Measurements from ENCODE around the gene SOCS3. TPM values are rescaled to one million over a fixed set of nuclear protein-coding genes. Genes with fewer than 3 reads are reported as not detected.

Gene SOCS3
- total RNA-seq, 1 donor from 2014 or later = 3.1 TPM

DNA sequence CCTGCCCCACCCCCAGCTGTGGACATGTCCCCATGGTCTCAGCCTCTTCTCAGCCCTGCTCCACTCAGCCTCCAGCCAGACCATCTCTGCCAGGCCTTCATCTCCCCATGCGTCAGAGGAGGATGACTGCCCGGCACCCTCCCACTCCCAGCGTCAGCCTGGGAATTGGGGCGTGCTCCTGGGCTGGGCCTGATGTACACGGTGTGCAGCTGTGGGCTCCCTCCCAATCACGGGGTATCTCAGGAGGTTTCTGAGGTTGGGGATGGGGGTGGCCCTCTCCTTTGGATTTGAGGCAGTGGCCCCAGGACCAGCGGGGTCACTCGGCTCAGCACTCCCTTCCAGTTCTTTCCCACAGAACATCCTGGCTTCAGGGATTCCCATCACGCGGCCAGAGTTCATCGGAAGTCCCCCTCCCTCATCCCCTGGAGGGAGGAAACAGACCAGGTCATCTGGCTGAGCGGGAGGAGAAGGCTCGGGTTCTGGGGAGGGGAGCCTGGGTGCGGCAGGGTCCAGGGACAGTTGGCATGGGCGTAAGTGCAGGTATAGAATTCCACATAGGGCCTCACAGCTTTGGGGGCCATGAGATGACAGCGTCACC lies 36.9 kb downstream of the SOCS3 start:
- Mint-ChIP-seq H3K9me3 (ENCODE audit: unreplicated experiment) (peaks cover 2% of the 10 kb centered on the region), H3K4me3 (ENCODE audit: unreplicated experiment) (no peak overlapping the region), H3K27ac (ENCODE audit: unreplicated experiment) (no peak overlapping the region), H3K4me1 (ENCODE audit: low read depth, unreplicated experiment) (peaks cover 8% of the 10 kb centered on the region), H3K27me3 (ENCODE audit: unreplicated experiment) (peaks cover 5% of the 10 kb centered on the region), H3K36me3 (ENCODE audit: unreplicated experiment) (no peaks in the 10 kb centered on the region)
- TF ChIP-seq, protein P1, sequence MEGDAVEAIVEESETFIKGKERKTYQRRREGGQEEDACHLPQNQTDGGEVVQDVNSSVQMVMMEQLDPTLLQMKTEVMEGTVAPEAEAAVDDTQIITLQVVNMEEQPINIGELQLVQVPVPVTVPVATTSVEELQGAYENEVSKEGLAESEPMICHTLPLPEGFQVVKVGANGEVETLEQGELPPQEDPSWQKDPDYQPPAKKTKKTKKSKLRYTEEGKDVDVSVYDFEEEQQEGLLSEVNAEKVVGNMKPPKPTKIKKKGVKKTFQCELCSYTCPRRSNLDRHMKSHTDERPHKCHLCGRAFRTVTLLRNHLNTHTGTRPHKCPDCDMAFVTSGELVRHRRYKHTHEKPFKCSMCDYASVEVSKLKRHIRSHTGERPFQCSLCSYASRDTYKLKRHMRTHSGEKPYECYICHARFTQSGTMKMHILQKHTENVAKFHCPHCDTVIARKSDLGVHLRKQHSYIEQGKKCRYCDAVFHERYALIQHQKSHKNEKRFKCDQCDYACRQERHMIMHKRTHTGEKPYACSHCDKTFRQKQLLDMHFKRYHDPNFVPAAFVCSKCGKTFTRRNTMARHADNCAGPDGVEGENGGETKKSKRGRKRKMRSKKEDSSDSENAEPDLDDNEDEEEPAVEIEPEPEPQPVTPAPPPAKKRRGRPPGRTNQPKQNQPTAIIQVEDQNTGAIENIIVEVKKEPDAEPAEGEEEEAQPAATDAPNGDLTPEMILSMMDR (IDR thresholded peaks at IDR 0.05; ENCODE audit: partially characterized antibody, unreplicated experiment) = no peak
- DNase-seq = no peak

DNA sequence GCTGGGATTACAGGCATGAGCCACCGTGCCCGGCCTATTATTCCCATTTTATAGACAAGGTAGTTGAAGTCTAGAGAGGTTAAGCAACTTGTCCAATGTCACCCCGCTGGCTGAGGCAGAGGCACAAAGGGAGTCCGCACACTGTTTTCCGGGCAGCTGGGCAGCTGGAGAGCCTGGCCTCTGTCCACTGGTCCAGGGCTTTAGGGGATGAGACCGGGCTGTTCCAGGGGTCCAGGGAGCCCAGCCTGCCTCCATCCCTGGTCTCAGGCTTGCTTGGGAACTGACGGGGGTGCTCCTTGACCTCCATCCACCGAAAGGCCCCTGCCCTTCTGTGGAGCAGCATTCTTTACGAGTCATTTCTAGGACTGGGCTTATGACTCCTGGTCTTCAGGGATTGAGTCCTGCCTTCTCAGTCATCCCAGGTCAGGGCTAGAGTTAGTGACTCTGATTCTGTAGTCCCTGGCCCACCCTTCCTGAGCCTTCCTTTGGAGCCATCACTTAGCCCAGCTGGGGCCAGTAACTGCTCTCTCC lies 37.5 kb downstream of the SOCS3 start:
- Mint-ChIP-seq H3K36me3 (ENCODE audit: unreplicated experiment) (no peaks in the 10 kb centered on the region), H3K27ac (ENCODE audit: unreplicated experiment) (no peak overlapping the region), H3K4me3 (ENCODE audit: unreplicated experiment) (no peak overlapping the region), H3K27me3 (ENCODE audit: unreplicated experiment) (peaks cover 7% of the 10 kb centered on the region), H3K4me1 (ENCODE audit: low read depth, unreplicated experiment) (peaks cover 10% of the 10 kb centered on the region), H3K9me3 (ENCODE audit: unreplicated experiment) (peaks cover 2% of the 10 kb centered on the region)
- no peak for DNase-seq
- TF ChIP-seq, protein P1 (IDR thresholded peaks at IDR 0.05; ENCODE audit: partially characterized antibody, unreplicated experiment) = no peak

DNA sequence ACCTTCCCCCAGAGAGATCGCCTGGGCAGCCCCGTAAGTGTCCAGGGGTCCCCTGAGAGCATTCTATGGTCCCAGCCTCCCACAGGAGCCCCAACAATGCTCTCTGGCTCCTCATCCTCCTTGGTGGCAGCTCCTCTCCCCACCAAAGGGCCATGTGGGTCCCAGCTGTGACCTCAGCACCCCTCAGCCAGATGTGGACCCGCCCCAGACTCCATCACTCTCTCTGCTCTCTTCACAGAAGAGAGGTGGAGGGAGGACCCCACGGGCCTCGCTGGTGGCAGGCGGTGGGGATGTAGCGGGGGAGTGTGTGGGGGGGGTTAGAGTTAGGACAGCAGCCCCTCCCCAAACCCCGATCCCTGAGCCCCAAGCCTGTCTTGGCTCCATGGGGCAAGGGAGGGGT lies 41.0 kb downstream of the SOCS3 start:
- H3K27me3 Mint-ChIP-seq (ENCODE audit: unreplicated experiment) = peaks cover 18% of the 10 kb centered on the region
- DNase-seq = no peak
- no peak overlapping the region for H3K27ac Mint-ChIP-seq (ENCODE audit: unreplicated experiment)
- no peak overlapping the region for H3K4me3 Mint-ChIP-seq (ENCODE audit: unreplicated experiment)
- TF ChIP-seq, protein P1 (IDR thresholded peaks at IDR 0.05; ENCODE audit: partially characterized antibody, unreplicated experiment) = no peak
- H3K36me3 Mint-ChIP-seq (ENCODE audit: unreplicated experiment) = no peaks in the 10 kb centered on the region
- peaks cover 12% of the 10 kb centered on the region for H3K4me1 Mint-ChIP-seq (ENCODE audit: low read depth, unreplicated experiment)
- peaks cover 3% of the 10 kb centered on the region for H3K9me3 Mint-ChIP-seq (ENCODE audit: unreplicated experiment)

DNA sequence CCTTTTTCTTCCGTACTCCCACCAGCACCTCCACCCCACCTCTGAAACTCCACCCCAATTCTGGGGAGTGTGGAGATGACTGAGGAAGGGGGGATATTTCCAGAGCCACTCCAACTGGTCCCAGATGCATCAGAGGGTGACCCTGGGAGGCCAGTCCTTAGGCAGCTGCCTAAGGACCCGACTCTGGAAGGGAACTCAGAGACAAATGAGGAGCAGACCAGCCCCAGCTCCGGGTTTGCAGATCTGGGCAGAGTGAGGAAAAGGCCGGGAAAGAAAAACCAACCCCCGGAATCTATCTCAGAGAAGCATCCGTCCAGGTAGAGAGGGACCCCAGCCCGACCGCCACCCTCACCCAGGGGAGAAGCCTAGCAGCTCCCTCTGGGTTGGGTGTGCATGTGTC lies 41.5 kb downstream of the SOCS3 start:
- peaks cover 2% of the 10 kb centered on the region for H3K9me3 Mint-ChIP-seq (ENCODE audit: unreplicated experiment)
- no peaks in the 10 kb centered on the region for H3K36me3 Mint-ChIP-seq (ENCODE audit: unreplicated experiment)
- H3K27ac Mint-ChIP-seq (ENCODE audit: unreplicated experiment) = no peak overlapping the region
- no peak overlapping the region for H3K4me3 Mint-ChIP-seq (ENCODE audit: unreplicated experiment)
- TF ChIP-seq, protein P1 (IDR thresholded peaks at IDR 0.05; ENCODE audit: partially characterized antibody, unreplicated experiment) = no peak
- peaks cover 12% of the 10 kb centered on the region for H3K4me1 Mint-ChIP-seq (ENCODE audit: low read depth, unreplicated experiment)
- DNase-seq = no peak
- H3K27me3 Mint-ChIP-seq (ENCODE audit: unreplicated experiment) = peaks cover 16% of the 10 kb centered on the region

DNA sequence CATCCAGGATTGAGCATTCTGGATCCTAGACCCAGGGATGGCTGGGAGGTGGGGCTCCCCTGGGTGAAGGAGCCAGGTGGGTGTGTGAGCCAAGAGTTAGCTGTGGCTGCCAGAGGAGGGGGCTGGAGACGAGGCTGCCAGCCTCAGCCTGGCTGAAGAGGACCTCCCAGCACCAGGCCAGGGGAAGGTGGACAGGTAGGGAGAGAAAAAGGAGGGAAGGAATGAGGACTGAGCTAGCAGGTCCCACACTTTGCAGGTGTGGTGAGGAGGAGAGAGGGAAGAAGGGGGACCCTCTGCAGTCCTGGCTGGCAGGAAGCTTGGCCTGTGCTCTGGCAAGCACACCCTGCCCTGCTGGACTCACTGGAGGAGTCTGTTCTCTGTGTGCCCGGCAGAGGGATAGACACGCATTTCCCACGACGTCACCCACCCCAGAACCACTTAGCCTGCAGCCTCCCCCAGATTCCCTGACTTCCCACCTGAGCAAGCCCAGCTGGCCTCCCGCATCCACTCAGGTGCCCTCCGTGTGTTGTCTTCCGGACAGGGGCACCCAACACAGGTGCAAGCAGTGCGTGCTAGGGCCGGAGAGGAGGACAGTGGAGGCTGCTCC lies 42.0 kb downstream of the SOCS3 start:
- no peak for DNase-seq
- Mint-ChIP-seq H3K27me3 (ENCODE audit: unreplicated experiment) (peaks cover 16% of the 10 kb centered on the region), H3K36me3 (ENCODE audit: unreplicated experiment) (no peaks in the 10 kb centered on the region), H3K4me1 (ENCODE audit: low read depth, unreplicated experiment) (peaks cover 12% of the 10 kb centered on the region), H3K27ac (ENCODE audit: unreplicated experiment) (no peak overlapping the region), H3K4me3 (ENCODE audit: unreplicated experiment) (no peak overlapping the region), H3K9me3 (ENCODE audit: unreplicated experiment) (peaks cover 2% of the 10 kb centered on the region)
- TF ChIP-seq, protein P1 (IDR thresholded peaks at IDR 0.05; ENCODE audit: partially characterized antibody, unreplicated experiment) = no peak
